RCC 7860 (cell line): ENCODE measurements around the gene ABCC3.
A peak's percentile ranks its signal among the peaks of the same experiment; 100 is the strongest.
"Not testable (repeated sequence)": the region's sequence is repeated elsewhere in the genome, so short reads cannot be mapped to it uniquely, and the experiment has no call there.

Experiments used
- DNase-seq: peaks from one replicate; pipeline ENCODE4 v3.0.0-alpha.2; 2015; ENCODE audit warnings: low spot score
- FAIRE-seq: peaks from 2 replicates; lab custom pipeline; 2012; peaks lifted over from hg19 to GRCh38; lab: Jason Lieb, UNC

The ABCC3 gene

DNA sequence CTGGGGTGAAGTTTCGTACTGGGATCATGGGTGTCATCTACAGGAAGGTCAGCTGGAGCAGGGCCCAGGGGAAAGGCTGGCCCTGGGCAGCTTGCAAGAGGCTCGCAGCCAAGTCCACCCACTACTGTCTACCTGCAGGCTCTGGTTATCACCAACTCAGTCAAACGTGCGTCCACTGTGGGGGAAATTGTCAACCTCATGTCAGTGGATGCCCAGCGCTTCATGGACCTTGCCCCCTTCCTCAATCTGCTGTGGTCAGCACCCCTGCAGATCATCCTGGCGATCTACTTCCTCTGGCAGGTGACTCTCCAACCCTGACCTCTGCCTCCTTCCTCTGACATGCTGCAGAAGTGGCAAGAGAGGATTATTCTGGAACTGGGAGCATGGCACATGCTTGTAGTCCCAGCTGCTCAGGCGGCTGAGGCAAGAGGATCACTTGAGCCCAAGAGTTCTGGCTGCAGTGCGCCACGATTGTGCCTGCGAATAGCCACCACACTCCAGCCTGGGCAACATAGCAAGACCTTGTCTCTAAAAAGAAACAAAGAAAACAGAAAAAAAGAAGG is 29.2 kb downstream of the ABCC3 start:
- no peak for FAIRE-seq
- no peak for DNase-seq

DNA sequence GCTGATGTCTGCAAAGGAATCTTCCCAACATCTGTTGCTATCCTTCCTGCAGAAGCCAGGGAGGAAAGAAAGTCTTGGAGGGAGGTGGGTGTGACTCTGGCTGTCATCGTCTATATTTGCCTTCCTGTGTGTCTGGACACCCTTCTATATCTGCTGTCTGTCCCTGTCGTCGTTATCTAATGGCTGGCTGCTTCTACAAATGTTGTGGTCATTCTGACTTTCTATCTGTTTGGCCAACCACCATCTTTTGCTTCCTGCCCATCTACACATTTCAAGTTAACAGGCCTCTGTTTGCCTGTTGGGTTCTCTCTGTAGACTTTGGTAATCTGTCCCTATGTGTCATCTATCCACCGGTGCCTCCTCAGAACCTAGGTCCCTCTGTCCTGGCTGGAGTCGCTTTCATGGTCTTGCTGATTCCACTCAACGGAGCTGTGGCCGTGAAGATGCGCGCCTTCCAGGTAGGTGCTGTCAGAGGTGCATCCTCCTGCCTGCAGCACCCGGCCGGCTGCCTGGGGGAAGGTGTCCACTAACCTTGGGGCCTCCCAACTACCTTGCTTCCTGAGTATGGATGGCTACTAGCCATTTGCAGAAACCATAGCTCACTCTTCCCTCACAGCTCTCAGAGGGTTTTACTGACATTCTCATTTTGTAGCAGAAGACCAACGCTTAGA is 30.2 kb downstream of the ABCC3 start:
- DNase-seq (no peak), FAIRE-seq (no peak)

DNA sequence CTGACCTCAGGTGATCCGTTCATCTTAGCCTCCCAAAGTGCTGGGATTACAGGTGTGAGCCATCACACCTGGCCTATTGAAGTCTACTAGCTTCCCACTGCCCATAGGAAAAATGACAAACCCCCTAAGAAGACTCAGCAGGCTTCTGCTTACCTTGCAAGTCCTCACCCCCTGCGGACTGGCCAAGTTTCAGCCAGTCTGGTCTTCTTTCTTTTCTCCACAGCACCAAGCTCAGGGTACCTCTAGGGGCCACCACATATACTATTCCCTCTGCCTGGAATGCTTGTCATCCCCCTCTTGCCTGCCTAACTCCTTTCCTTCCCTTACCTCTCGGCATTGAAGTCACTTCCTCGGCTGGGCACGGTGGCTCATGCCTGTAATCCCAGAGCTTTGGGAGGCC is 31.2 kb downstream of the ABCC3 start:
- FAIRE-seq (no peak), DNase-seq (no peak)

DNA sequence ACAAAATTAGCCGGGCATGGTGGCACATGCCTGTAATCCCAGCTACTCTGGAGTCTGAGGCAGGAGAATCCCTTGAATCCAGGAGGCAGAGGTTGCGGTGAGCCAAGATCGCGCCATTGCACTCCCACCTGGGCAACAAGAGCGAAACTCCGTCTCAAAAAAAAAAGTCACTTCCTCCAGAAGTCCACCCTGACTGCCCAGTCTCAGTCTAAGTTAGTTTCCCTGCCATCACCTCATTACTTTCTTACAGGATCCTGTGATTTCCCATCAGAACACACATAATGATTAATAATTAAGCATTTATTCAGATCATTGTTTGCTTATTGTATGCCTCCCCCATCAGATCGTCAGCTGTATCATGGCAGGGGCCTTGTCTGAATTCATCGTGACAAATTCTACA is 31.6 kb downstream of the ABCC3 start:
- FAIRE-seq (no peak), DNase-seq (no peak)

DNA sequence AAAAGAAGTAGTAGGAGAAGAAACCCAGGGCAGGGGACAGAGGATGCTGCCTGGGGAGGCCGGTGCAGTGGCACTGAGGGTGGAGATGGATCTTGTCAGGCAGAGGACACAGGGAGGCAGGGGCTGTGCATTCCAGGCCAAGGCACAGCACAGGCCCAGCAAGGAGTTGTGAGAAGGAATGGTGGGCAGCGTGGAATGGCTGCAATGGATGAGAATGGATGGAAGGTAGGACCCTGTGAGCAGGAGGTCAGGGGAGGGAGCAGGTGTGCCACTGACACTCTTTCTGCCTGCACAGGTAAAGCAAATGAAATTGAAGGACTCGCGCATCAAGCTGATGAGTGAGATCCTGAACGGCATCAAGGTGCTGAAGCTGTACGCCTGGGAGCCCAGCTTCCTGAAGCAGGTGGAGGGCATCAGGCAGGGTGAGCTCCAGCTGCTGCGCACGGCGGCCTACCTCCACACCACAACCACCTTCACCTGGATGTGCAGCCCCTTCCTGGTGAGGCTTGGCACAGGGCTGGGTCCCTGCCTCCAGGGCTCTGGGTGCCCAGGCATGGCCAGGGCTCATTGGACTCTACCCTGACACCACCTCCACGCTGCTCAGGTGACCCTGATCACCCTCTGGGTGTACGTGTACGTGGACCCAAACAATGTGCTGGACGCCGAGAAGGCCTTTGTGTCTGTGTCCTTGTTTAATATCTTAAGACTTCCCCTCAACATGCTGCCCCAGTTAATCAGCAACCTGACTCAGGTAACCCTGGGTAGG is 32.8 kb downstream of the ABCC3 start:
- FAIRE-seq (no peak), DNase-seq (no peak)

DNA sequence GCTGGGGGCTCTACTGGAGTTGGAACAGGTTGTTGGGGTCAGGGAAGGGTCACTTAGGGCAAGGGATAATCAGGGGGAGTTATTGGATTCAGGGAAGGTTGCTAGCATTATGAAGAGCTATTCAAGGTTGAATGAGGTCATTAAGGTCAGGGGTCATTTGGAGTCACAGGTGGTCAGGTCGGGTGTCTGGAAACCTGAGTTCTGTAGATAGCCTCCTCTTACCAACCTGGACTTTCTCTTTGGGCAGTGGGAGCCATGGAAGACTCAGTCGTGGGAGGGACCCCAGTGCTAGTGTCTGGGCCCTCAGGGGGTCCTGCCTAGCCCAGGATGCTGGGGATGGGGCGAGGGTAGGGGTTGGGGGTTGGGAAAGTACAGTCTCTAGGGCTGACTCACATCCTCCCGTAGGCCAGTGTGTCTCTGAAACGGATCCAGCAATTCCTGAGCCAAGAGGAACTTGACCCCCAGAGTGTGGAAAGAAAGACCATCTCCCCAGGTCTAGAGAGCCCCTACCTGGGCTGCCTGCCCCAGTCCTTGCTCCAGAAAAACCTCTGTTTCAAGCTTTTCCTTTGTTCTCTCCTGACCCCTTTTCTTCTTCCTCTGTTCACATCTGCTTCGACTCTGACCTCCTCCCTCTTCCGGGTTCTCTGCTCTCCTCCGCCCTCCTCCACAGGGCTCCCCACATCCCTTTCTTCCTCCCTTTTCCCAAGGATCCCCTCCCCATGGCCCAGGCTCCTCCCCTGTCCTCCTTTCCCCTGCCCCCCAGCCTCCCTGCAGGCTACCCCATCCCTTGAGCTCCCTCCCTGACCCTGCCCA is 33.5 kb downstream of the ABCC3 start:
- no peak for FAIRE-seq
- no peak for DNase-seq

DNA sequence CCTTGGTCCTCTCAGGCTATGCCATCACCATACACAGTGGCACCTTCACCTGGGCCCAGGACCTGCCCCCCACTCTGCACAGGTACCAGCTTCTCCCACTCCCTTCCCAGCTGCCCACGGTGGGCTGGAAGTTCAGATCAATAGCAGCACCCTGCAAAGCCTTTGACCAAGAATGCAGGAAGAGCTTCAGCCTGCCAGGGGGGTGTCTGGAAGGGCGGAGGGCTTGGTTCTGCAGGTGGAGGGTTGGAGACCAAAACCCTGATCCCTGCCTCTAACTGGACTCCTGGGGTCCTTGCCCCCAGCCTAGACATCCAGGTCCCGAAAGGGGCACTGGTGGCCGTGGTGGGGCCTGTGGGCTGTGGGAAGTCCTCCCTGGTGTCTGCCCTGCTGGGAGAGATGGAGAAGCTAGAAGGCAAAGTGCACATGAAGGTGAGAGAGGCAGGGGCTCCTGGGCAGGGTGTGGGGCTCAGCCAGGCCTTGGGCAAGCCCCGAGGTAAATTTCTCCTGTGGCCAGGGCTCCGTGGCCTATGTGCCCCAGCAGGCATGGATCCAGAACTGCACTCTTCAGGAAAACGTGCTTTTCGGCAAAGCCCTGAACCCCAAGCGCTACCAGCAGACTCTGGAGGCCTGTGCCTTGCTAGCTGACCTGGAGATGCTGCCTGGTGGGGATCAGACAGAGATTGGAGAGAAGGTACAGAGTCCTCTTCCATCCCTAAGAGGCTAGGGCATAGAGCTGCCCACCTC is 34.3 kb downstream of the ABCC3 start:
- no peak for FAIRE-seq
- DNase-seq = no peak

DNA sequence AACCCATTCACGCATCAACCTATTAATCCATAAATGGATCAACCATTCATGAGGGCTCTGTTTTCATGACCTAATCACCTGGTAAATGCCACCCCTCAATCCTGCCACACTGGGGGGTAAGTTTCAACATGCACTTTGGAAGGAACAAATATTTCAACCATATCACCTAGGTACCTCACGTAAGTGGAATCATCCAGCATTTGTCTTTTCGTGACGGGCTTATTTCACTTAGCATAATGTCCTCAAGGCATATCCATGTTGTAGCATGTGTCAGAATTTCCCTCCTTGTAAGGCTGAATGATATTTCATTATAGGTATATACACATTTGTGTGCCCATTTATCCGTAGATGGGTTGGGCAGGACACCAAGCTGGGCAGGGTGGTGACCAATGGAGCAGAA is 37.4 kb downstream of the ABCC3 start:
- FAIRE-seq = no peak
- no peak for DNase-seq

DNA sequence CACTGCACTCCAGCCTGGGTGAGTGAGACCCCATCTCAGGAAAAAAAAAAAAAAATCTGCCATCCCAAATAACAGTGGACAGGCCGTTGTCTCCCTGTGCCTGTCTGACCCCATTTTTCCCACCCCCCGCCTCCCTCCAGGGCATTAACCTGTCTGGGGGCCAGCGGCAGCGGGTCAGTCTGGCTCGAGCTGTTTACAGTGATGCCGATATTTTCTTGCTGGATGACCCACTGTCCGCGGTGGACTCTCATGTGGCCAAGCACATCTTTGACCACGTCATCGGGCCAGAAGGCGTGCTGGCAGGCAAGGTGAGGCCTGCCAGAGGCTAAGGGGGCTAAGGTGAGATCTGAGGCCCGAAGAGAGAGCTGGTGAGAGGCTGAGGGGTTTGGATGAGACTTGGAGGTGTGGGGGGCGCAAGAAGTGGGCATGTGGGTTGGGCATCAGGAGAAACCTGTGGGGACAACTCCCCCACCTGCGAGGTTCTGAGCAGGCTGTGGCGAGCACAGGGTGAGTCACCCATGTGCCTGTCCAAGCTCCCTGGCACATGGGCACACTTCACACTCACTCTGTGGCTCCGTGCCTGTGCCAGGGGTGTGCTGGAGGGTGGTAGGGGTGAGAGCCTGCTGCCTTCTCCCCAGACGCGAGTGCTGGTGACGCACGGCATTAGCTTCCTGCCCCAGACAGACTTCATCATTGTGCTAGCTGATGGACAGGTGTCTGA is 38.3 kb downstream of the ABCC3 start:
- FAIRE-seq (no peak), DNase-seq (peak; percentile 37)

DNA sequence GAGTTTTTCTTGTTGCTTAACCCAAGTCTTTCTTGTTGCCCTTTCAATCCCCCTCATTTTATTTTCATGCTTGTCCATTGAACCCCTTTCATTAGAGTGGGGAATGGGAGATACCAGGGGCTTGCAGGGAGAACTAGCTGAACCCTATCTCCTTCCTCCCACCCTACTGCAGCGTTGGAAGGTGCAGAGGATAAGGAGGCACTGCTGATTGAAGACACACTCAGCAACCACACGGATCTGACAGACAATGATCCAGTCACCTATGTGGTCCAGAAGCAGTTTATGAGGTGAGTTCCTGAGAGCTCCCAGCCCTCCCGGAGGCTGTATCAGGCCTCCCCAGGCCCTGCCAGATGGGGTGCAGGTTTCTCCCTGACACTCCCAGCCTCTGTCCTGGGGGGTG is 40.5 kb downstream of the ABCC3 start:
- no peak for DNase-seq
- no peak for FAIRE-seq

DNA sequence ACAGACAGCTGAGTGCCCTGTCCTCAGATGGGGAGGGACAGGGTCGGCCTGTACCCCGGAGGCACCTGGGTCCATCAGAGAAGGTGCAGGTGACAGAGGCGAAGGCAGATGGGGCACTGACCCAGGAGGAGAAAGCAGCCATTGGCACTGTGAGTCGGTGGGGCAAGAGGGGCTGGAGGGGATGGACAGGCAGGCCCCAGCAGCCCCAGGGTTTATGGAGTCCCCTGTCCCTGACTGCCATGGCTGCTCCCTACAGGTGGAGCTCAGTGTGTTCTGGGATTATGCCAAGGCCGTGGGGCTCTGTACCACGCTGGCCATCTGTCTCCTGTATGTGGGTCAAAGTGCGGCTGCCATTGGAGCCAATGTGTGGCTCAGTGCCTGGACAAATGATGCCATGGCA is 40.9 kb downstream of the ABCC3 start:
- no peak for FAIRE-seq

DNA sequence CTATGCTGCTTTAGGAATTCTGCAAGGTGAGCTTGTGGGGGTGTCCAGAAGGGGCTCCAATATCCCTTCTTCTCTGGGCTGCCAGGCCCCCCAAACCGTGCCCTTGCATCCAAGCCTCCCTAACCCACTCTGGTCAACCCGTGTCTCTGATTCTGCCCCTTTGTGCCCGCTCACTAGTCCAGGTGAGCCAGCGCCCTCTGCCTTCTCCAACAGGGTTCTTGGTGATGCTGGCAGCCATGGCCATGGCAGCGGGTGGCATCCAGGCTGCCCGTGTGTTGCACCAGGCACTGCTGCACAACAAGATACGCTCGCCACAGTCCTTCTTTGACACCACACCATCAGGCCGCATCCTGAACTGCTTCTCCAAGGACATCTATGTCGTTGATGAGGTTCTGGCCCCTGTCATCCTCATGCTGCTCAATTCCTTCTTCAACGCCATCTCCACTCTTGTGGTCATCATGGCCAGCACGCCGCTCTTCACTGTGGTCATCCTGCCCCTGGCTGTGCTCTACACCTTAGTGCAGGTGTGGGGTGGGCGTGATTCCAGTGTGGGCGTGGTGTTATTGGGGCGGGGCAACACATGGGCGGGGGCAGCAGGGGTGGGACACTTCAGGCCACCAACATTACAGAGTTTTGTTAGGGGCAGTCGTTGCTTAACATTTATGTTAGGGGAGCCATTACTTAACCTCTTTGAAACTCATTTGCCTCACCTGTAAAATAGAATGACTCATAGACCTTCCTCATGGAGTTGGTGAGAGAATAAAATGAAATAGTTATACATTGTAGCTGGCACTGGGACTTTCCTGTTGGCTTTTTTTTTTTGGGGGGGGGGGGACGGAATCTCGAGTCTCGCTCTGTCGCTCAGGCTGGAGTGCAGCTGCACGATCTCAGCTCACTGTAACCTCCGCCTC is 41.6 kb downstream of the ABCC3 start:
- FAIRE-seq = no peak
- DNase-seq = no peak

More for the DNA sequence above, 40.9 kb downstream of the ABCC3 start:
- DNase-seq = no peak

DNA sequence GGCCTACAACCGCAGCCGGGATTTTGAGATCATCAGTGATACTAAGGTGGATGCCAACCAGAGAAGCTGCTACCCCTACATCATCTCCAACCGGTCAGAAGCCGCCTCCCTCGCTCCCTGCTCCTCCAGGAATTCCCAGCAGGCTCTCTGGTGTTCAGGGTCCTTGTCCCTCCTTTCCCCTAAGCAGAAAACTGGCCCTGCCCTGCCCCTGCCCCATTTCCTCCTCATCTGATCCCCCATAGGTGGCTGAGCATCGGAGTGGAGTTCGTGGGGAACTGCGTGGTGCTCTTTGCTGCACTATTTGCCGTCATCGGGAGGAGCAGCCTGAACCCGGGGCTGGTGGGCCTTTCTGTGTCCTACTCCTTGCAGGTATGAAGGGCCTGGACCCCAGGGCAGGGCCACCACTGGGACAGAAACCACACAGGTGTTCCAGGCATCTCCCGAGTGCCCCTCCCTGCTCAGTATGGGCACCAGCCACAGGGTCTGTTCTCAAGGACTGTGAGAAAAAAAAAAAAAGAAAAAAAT is 43.2 kb downstream of the ABCC3 start:
- FAIRE-seq (no peak), DNase-seq (no peak)

DNA sequence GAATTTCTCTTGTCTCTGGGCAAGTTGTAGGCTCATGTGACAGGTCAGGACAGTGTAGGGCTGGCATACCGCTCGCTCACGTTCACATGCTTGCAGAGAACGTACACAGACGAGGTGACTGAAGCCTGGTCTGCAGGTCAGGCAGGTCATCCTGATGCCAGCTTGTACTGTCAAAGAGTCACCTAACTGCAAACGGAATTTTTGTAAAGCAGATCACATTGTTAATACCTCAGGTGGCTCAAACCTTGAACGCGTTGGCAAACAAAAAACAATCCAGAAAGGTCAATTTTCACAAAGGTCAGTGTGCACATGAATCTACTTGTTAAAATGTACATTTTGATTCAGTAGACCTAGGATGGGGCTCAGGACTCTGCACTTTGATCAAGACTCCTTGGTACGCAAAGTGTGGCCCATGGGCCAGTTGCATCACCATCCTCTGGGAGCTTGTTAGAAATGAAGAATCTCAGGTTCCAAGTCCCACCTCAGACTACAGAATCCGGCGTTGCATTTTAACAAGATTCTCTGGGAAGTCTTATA is 44.4 kb downstream of the ABCC3 start:
- DNase-seq (no peak), FAIRE-seq (no peak)

DNA sequence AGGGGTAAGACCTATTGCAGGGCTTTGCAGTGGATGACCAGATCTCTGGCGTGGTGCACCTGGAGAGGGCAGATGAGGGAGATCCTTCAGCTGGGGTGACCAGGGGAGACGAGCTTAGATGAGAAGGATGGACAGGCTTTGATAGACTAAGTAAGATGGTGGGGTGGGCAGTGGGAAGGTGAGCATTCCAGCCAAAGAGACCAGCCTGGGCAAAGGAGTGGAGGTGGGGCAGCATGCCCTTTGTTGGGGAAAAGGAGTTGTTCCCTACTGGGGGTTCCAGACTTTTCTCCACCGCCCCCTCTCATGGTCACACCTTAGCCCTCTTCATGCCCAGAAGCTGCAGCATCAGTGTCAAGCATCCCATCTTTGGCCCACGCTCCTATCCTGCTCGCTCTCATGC is 45.4 kb downstream of the ABCC3 start:
- DNase-seq = no peak
- no peak for FAIRE-seq

DNA sequence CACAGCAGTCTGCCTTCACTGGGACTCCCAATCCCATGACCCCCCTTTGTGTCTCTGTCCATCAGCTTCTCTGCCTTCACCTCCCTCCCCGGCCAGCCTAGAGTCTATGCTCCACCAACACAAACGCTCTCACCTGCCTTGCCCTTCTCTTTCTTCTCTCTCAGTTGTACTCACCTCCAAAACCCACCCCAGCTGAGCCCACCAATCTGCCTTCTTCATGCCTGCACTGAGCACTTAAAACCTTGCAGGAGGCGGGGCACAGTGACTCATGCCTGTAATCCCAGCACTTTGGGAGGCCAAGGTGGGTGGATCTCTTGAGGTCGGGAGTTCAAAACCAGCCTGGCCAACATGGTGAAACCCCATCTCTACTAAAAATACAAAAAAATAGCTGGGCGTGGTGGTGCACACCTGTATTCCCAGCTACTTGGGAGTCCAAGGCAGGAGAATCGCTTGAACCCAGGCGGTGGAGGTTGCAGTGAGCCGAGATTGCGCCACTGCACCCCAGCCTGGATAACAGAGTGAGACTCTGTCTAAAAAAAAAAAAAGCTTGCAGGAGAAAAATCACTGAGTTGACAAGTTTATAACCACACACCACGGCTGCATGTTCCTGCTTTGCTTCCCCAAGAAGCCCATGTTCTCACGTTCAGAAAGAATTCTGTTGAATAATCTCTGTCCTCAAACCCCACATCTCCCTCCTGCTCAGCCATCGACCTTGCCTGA is 46.0 kb downstream of the ABCC3 start:
- DNase-seq, FAIRE-seq: not testable (repeated sequence)

DNA sequence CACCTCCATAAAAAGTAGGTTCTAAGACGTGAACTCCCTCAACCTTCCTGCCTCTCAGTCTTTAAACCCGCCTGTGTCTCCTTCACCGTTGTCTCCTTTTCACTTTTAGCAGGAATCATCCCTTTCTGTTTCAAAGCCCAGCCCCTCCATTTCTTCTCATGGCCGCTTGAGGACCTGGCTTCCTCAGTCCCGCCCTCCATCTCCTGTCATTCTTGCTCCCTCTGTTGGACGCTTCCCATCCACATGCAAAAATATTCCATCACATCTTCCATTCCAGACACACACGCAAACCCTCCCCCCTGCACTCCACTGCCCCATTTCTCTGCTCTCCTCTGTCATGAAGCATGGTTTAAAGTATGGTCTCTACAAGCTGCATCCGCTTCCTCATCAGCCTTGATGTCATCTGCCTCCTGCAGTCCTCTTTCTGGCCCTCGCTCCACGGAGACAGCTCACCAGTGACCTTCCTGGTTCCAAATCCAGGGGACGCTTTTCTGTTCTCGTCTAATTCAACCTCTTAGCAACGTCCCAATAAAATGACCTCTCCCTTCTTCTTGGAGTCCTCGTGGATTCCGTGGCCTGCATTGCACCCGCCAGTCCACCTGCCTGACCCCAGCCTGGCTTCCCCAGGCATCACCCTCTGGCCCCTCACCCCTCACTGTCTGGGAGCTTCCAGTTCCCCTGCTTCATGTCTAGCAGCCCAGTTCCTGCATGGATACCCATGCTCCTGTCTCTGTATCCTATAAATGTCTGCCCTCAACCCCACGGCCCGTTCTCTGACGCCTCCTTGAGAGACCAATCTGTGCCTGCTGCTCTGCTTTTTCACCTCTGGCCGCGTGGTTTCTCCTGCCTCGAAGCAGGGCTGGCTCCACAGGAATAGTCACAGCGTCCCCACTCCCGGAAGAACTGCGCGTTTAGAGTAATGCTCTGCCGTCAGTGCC is 46.9 kb downstream of the ABCC3 start:
- FAIRE-seq = no peak
- peak; percentile 57 for DNase-seq
